ENCODE results near the gene DNMT3B. TPM values are rescaled to one million over a fixed set of nuclear protein-coding genes. Genes with fewer than 3 reads are reported as not detected.

Gene DNMT3B
- total RNA-seq, 4 donors from 2014 or later = 0.22 to 2.1 (median 0.85) TPM; not detected in 1

DNA sequence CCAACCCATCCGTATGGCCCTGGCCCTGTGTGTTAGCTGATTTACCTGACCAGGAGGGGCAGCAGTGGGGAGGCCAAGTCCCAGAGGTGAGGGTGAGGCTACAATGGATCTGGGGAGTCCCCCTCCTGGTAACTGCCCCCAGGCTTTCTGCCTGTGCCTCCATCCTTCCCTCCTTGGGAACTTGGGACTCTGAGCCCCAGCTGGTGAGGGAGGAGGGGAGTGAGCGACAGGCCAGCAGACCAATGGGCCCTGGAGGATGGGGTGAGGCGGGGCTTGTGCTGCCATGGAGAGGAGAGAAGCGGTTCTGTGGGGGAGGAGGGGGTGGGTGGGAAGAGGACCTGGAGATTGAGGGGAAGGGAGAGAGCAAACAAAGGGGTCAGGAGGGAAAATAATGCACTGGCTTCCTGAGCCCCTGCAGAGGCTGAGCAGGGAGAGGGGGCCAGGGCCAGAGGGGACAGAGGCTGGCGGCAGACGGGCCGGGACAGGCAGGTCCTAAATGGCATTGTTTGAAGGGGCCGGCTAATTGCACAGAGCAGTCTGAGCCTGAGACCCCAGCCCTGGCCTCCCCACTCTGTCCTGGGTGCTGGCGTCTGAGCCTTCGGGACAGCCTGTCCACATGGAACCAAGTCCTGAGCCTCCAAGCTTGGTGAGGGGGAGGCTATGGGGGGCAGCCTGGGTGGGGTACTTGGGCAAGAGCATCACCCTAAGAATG, 17.5 kb downstream of the DNMT3B start:
- no peak for TF ChIP-seq CTCF (IDR thresholded peaks at IDR 0.05; ENCODE audit: low read depth)

DNA sequence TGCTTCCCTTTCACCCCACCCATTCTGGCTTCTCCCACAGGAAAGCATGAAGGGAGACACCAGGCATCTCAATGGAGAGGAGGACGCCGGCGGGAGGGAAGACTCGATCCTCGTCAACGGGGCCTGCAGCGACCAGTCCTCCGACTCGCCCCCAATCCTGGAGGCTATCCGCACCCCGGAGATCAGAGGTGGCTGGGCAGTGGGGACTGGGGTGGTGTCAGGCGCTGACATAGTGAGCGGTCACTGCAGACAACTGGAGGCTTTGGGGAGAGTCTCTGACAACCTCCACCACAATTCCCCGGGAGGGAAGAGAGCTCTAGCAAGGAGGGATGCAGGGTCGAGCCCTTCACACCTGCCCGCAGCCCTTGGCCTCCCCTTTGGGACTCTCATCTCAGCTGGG, 18.1 kb downstream of the DNMT3B start:
- TF ChIP-seq CTCF (IDR thresholded peaks at IDR 0.05; ENCODE audit: low read depth) = no peak

DNA sequence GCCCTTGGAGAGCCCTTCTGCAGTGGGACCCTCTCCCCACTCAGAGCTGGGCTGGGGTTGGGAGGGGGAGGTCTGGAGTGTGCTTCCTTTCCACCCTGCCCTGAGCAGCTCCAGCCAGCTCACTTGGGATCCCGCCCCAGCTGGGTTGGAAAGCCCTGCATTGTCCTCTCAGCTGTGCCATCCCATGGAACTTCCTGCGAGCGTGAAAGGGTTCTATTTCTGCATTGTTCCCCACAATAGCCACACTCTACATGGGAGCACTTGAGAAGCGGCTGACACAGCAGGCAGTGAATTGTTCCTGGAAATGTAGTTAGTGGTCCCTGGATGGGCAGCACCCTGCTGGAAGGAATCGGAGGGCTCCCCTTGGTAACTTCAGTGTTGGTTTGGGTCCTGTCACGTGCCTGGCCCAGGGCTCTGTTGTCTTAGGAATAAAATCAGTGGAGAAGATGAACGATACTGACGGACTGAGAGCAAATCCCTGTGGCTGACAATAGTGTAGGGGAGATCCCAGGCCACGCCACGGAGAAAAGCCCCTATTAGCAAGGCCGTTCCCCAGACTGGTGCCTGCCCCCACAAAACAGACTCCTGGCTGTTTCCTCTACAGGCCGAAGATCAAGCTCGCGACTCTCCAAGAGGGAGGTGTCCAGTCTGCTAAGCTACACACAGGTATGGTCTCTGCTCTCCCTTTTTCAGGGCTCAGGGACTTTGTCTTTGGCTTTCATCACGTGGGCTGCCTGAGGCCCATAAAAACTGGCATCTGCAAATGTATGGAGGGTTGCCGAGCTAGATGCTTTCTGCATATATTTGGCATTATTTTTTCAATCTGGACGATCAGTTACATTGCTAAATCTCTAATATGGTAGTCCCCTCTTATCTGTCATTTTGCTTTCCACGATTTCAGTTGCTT, 18.8 kb downstream of the DNMT3B start:
- no peak for TF ChIP-seq CTCF (IDR thresholded peaks at IDR 0.05; ENCODE audit: low read depth)

GRCh38 chr20:32784369-32785080, 22.3 kb downstream of the DNMT3B start:
- TF ChIP-seq CTCF (IDR thresholded peaks at IDR 0.05; ENCODE audit: low read depth) = no peak

GRCh38 chr20:32786059-32786760, 24.0 kb downstream of the DNMT3B start:
- no peak for TF ChIP-seq CTCF (IDR thresholded peaks at IDR 0.05; ENCODE audit: low read depth)

- TF ChIP-seq CTCF (IDR thresholded peaks at IDR 0.05; ENCODE audit: low read depth) = no peak
Observed at GRCh38 chr20:32787168-32787567, 25.0 kb downstream of the DNMT3B start.
